ENCODE results near the gene GADD45GIP1.

GADD45GIP1 gene

DNA sequence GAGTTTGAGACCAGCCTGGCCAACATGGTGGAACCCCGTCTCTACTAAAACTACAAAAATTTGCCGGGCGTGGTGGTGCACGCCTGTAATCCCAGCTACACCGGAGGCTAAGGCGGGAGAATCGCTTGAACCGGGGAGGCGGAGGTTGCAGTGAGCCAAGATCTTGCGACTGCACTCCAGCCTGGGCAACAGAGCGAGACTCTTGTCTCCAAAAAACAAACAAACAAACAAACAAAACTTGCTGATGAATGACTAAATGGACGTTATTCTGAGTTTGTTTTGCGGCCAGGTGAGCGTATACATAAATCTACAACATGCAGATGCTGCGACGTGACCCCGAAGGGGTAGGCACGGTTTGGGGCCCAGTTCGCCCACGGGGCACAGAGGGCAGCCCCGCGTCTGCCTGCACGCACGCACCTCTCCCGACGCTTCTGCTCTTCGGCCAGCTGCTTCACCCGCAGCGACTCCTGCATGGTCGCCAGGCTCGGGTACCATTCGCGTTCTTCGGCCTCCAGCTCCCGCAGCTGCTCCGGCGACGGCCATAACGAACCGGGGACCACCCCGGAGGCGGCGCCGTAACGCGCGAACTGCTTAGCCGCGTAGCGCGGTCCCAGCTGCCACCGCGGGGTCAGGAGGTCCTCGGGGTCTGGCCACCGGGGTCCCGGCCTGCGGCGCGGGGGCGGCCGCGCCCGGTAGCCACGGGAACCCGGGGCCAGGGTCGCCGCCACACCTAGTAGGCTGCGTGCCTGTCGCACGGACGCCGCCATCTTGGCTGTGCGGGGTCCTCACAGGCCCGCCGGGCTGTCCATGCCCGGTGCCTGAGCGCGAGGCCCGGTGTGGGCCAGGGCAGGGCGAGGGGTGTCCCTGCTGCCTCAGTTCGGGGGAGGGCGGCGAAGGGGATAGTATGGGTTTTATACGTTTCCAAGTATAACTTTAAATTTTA lies at the start of gene GADD45GIP1:
TSS of gene GADD45GIP1 (minus strand) at position 778 of the 943 bp plus-strand sequence. CDS start at position 767, 11 bp downstream.
- peak; percentile 54 to 75 (median 55) for DNase-seq (ENCODE audit: low read depth in 3 of 3, low spot score in 1 of 3)

- no peak for DNase-seq (ENCODE audit: low read depth in 3 of 3, low spot score in 1 of 3)
Observed at GRCh38 chr19:13005861-13006370, 48.9 kb upstream of the GADD45GIP1 start.

GRCh38 chr19:13005253-13005652 lies 48.2 kb upstream of the GADD45GIP1 start:
- DNase-seq (ENCODE audit: low read depth in 3 of 3, low spot score in 1 of 3), result no peak

DNA sequence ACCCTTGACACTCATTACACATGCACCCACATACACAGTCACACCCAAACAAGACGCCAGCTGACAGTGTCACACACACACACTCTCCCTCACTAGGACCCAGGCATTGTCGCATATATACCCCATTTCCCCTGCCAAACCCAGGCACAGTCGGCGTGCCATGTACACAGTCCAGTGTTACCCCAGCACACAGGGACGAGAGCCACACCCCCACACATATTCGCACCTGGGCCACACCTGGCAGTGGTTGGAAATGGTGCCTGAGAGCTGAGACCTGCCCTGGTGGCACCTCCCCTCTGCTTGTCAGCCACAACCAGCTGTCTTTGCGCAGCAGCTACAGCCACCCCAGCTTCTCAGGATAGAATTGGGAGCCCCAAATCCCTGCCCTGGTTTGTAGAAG lies 47.2 kb upstream of the GADD45GIP1 start:
- no peak for DNase-seq (ENCODE audit: low read depth in 3 of 3, low spot score in 1 of 3)

GRCh38 chr19:13003081-13003480 lies 46.1 kb upstream of the GADD45GIP1 start:
- DNase-seq (ENCODE audit: low read depth in 3 of 3, low spot score in 1 of 3), result no peak

GRCh38 chr19:13002166-13002898 lies 45.3 kb upstream of the GADD45GIP1 start:
- no peak for DNase-seq (ENCODE audit: low read depth in 3 of 3, low spot score in 1 of 3)

- DNase-seq (ENCODE audit: low read depth in 3 of 3, low spot score in 1 of 3), result no peak
Observed at GRCh38 chr19:13001502-13002165, 44.6 kb upstream of the GADD45GIP1 start.

- no peak for DNase-seq (ENCODE audit: low read depth in 3 of 3, low spot score in 1 of 3)
Observed at GRCh38 chr19:13001166-13001501, 44.1 kb upstream of the GADD45GIP1 start.

GRCh38 chr19:12997967-12998940 lies 41.2 kb upstream of the GADD45GIP1 start:
- DNase-seq (ENCODE audit: low read depth in 3 of 3, low spot score in 1 of 3), result no peak

GRCh38 chr19:12997179-12997966 lies 40.4 kb upstream of the GADD45GIP1 start:
- no peak for DNase-seq (ENCODE audit: low read depth in 3 of 3, low spot score in 1 of 3)

DNA sequence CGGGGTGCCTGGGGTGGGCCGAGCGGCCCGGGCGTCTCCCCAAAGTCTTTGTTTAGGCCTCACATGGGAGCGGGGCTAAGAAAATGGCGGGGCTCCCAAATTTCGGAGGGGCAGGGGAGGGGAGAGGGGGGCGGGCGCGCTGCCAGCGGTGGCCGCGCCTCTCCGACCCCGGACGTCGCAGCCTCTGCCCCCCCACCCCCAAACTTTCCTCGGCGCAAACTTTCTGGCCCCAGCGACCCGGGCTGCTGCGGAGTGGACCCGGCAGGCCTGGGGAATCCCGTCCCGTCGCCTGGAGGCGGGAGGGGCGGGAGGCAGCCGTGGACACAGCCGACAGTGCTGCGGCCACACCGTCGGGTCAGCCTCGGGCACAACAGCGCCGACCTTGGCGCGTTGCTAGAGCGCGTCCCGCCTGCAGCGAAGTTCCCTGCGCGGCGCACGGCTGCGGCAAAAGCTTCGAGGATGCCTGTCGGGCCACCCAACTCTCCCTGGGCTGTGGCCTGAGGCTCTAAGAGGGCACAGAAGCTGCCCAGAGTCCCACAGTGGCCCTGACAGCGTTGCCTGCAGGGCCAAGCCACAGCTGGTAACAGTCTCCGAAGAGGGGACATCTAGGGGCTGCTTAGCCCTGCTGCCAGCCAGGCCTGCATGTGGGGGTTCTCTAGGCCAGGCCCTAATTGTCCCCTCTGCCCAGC lies 39.5 kb upstream of the GADD45GIP1 start:
- no peak for DNase-seq (ENCODE audit: low read depth in 3 of 3, low spot score in 1 of 3)

DNA sequence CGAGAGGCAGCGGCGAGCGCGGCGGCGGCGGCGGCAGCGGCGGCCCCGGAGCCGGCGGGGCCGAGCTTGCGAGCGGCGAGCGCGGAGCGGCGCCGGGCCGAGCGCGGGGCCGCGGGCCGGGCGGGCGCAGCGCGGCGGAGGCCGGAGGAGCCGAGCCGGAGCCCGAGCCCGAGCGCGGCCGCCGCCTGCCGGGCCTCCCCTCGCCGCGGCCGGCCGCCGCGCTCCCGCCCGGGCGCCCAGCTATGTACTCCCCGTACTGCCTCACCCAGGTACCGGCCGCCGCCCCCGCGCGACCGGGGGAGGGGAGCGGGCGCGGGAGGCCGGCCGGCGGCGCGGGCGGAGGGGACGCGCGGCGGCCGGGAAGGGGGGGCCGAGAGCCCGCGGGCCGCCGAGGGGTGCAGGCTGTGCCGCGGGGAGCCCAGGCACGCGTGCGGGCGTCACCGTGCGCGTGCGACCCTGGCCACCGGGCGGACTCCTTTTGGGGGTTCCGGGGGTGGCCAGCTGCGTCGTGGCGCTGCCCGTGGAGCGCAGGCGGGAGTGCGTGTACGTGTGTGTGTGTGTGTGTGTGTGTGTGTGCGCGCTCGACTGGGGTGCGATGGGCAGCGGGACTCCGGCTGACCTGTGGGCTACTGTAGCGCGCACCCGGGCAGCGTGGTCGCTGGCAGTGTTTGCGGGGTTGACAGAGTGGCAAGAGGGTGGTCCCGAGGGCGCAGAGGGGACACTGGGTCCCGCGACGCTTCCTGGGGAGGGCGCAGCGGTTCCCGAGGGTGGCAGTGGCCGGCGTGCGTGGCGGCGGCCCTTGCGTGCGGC lies 38.8 kb upstream of the GADD45GIP1 start:
- no peak for DNase-seq (ENCODE audit: low read depth in 3 of 3, low spot score in 1 of 3)

GRCh38 chr19:12994701-12995595 lies 37.9 kb upstream of the GADD45GIP1 start, which contains the start of gene NFIX:
TSS of gene NFIX (plus strand) at chr19:12995475. CDS start at chr19:12995838, 363 bp downstream.
- peak in 2 of 3 donors; percentile 37 to 56 for DNase-seq (ENCODE audit: low read depth in 3 of 3, low spot score in 1 of 3)

DNA sequence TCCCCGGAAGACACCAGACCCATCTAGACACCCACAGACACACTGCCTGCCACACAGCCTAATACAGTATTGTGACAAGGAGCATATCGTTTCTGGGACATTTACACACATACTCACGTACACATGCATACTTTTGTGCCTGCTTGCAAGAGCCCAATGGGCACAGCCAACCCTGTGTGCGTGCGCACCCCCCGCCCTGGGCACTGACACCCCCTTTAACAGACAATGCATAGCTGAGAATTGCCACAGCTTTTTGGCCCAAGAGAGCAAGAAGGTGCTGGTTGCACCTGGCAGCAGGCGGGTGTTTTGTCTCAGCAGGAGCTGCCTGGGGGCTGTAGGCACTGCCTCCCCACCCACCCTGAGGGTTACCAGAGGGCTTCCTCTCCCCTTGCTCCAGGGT lies 36.5 kb upstream of the GADD45GIP1 start:
- DNase-seq (ENCODE audit: low read depth in 3 of 3, low spot score in 1 of 3), result no peak

GRCh38 chr19:12992729-12993128 lies 35.7 kb upstream of the GADD45GIP1 start:
- DNase-seq (ENCODE audit: low read depth in 3 of 3, low spot score in 1 of 3), result no peak

DNA sequence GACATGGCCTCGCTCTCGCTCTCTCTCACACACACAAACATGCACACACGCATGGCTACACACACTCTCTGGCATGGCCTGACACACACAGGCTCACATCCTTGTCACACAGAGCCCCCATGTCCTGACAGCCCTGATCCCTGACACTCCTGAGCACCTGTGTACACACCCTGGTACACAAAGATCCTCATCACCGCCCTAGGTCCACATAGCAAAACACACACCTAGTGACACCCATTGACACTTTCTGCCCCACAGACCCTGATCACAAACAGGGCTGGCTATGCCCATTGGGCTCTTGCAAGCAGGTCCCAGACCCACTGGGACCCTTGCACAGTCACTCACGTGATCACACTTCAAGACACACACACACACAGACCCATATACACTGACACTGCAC lies 34.3 kb upstream of the GADD45GIP1 start:
- no peak for DNase-seq (ENCODE audit: low read depth in 3 of 3, low spot score in 1 of 3)

DNA sequence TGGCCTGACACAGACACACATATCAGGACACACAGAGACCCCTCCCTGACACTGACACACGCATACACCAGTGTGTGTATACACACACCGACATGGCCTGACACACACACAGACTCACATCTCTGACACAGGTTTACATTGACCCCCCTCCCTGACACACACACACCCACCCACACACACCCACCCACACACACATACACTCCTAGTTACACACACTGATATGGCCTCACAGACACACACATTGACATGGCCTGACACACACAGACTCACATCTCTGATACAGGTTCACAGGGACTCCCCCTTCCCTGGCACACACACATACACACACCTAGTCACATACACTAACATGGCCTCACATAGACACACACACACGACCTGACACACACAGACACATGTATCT lies 33.8 kb upstream of the GADD45GIP1 start:
- DNase-seq (ENCODE audit: low read depth in 3 of 3, low spot score in 1 of 3), result no peak
